Activated naive CD8-positive, alpha-beta T cell treated with anti-CD3 and anti-CD28 coated beads, Interleukin-2, amount 10 ng/mL, durations not matched to agents 7 days and 5 days (primary cell): ENCODE results near the gene CRB2. TPM values are rescaled to one million over a fixed set of nuclear protein-coding genes. Genes with fewer than 3 reads are reported as not detected.
"Not testable (repeated sequence)": the region's sequence is repeated elsewhere in the genome, so short reads cannot be mapped to it uniquely, and the experiment has no call there.

Experiments used
- ATAC-seq: fragments of 150-1000 bp; cut with Tn5 transposase; one replicate; pipeline ENCODE4 v1.10.0; 2021; ENCODE audit warnings: low read depth, moderate library complexity
- POLR2A ChIA-PET: fragments of 350-600 bp; sonication (Branson Sonifier 250); formaldehyde crosslinking; loops from one replicate; lab custom pipeline; 2021; ENCODE audit warnings: antibody characterized with exemption; lab: Charles Lee
- DNase-seq: peaks from one replicate; pipeline ENCODE4 v3.0.0; 2021
- H3K27ac Mint-ChIP-seq: one replicate; pipeline ENCODE4 v1.8.0; 2022; ENCODE audit warnings: mild to moderate bottlenecking, mixed read lengths
- H3K27me3 Mint-ChIP-seq: one replicate; pipeline ENCODE4 v1.8.0; 2022; ENCODE audit warnings: mild to moderate bottlenecking, moderate library complexity, mixed read lengths
- H3K36me3 Mint-ChIP-seq: one replicate; pipeline ENCODE4 v1.8.0; 2021; ENCODE audit warnings: mild to moderate bottlenecking, mixed read lengths
- H3K4me1 Mint-ChIP-seq: one replicate; pipeline ENCODE4 v1.8.0; 2021; ENCODE audit warnings: mixed read lengths
- H3K4me3 Mint-ChIP-seq: one replicate; pipeline ENCODE4 v1.8.0; 2022; ENCODE audit warnings: mild to moderate bottlenecking, moderate library complexity, mixed read lengths
- H3K9me3 Mint-ChIP-seq: one replicate; pipeline ENCODE4 v1.8.0; 2021; ENCODE audit warnings: mixed read lengths
- total RNA-seq, 2 experiments: library from RNA; stranded (reverse); gene quantifications; one replicate each; pipeline ENCODE4 v1.2.3, GENCODE V29; 2021

The CRB2 gene
- total RNA-seq, 2 experiments from 2014 or later, result not detected

- no peak overlapping the region for H3K27ac Mint-ChIP-seq
- POLR2A ChIA-PET, result no interaction called here
- no peak for ATAC-seq
- H3K4me3 Mint-ChIP-seq, result no peak overlapping the region
- H3K9me3 Mint-ChIP-seq, result no peaks in the 10 kb centered on the region
- H3K4me1 Mint-ChIP-seq, result peaks cover 1% of the 10 kb centered on the region
- no peaks in the 10 kb centered on the region for H3K27me3 Mint-ChIP-seq
- H3K36me3 Mint-ChIP-seq, result no peaks in the 10 kb centered on the region
- no peak for DNase-seq
Observed at GRCh38 chr9:123391233-123391632, 35.2 kb downstream of the CRB2 start.

- Mint-ChIP-seq H3K27me3 (no peaks in the 10 kb centered on the region), H3K4me1 (peaks cover 1% of the 10 kb centered on the region), H3K4me3 (no peak overlapping the region), H3K9me3 (no peaks in the 10 kb centered on the region), H3K27ac (no peak overlapping the region), H3K36me3 (no peaks in the 10 kb centered on the region)
- DNase-seq (no peak), ATAC-seq (no peak)
- POLR2A ChIA-PET, result no interaction called here
Observed at GRCh38 chr9:123391946-123392345, 35.9 kb downstream of the CRB2 start.

- H3K4me3 Mint-ChIP-seq, result no peak overlapping the region
- POLR2A ChIA-PET, result no interaction called here
- H3K9me3 Mint-ChIP-seq, result no peaks in the 10 kb centered on the region
- H3K36me3 Mint-ChIP-seq, result no peaks in the 10 kb centered on the region
- H3K4me1 Mint-ChIP-seq, result peaks cover 1% of the 10 kb centered on the region
- DNase-seq (no peak), ATAC-seq (no peak)
- H3K27ac Mint-ChIP-seq, result no peak overlapping the region
- H3K27me3 Mint-ChIP-seq, result no peaks in the 10 kb centered on the region
Observed at GRCh38 chr9:123392802-123393201, 36.8 kb downstream of the CRB2 start.

GRCh38 chr9:123394291-123395235 lies 38.6 kb downstream of the CRB2 start:
- H3K27ac Mint-ChIP-seq, result no peak overlapping the region
- DNase-seq (no peak), ATAC-seq (no peak)
- H3K9me3 Mint-ChIP-seq, result no peaks in the 10 kb centered on the region
- POLR2A ChIA-PET, result no interaction called here
- H3K4me3 Mint-ChIP-seq, result no peak overlapping the region
- no peaks in the 10 kb centered on the region for H3K27me3 Mint-ChIP-seq
- H3K4me1 Mint-ChIP-seq, result peaks cover 1% of the 10 kb centered on the region
- no peaks in the 10 kb centered on the region for H3K36me3 Mint-ChIP-seq

GRCh38 chr9:123395276-123395688 lies 39.3 kb downstream of the CRB2 start:
- ATAC-seq (no peak), DNase-seq (no peak)
- H3K9me3 Mint-ChIP-seq, result no peaks in the 10 kb centered on the region
- no peaks in the 10 kb centered on the region for H3K27me3 Mint-ChIP-seq
- POLR2A ChIA-PET, result interaction anchor here (0.6 kb wide), 1 partner anchor 127 kb away, joined by 3 read pairs; no protein-coding TSS in a partner anchor
- H3K27ac Mint-ChIP-seq, result no peak overlapping the region
- H3K36me3 Mint-ChIP-seq, result no peaks in the 10 kb centered on the region
- H3K4me1 Mint-ChIP-seq, result peaks cover 1% of the 10 kb centered on the region
- H3K4me3 Mint-ChIP-seq, result no peak overlapping the region

- no peak overlapping the region for H3K4me3 Mint-ChIP-seq
- ATAC-seq (no peak), DNase-seq (no peak)
- no peak overlapping the region for H3K27ac Mint-ChIP-seq
- H3K9me3 Mint-ChIP-seq, result no peaks in the 10 kb centered on the region
- no peaks in the 10 kb centered on the region for H3K36me3 Mint-ChIP-seq
- peaks cover 1% of the 10 kb centered on the region for H3K4me1 Mint-ChIP-seq
- POLR2A ChIA-PET, result interaction anchor here (0.6 kb wide), 1 partner anchor 128 kb away, joined by 3 read pairs; no protein-coding TSS in a partner anchor
- no peaks in the 10 kb centered on the region for H3K27me3 Mint-ChIP-seq
Observed at GRCh38 chr9:123395689-123396511, 39.9 kb downstream of the CRB2 start.

GRCh38 chr9:123397975-123398374 lies 42.0 kb downstream of the CRB2 start:
- no peaks in the 10 kb centered on the region for H3K9me3 Mint-ChIP-seq
- DNase-seq, result no peak
- no peak for ATAC-seq
- H3K36me3 Mint-ChIP-seq, result no peaks in the 10 kb centered on the region
- no peak overlapping the region for H3K27ac Mint-ChIP-seq
- H3K4me1 Mint-ChIP-seq, result peaks cover 1% of the 10 kb centered on the region
- no peaks in the 10 kb centered on the region for H3K27me3 Mint-ChIP-seq
- POLR2A ChIA-PET, result no interaction called here
- H3K4me3 Mint-ChIP-seq, result no peak overlapping the region

- H3K9me3 Mint-ChIP-seq, H3K36me3 Mint-ChIP-seq, ATAC-seq, H3K27ac Mint-ChIP-seq, DNase-seq, POLR2A ChIA-PET, H3K4me1 Mint-ChIP-seq, H3K4me3 Mint-ChIP-seq, H3K27me3 Mint-ChIP-seq: not testable (repeated sequence)
Observed at GRCh38 chr9:123398938-123399337, 42.9 kb downstream of the CRB2 start.

- POLR2A ChIA-PET, result no interaction called here
- no peak overlapping the region for H3K4me3 Mint-ChIP-seq
- DNase-seq (no peak), ATAC-seq (no peak)
- no peaks in the 10 kb centered on the region for H3K36me3 Mint-ChIP-seq
- H3K27ac Mint-ChIP-seq, result no peak overlapping the region
- no peaks in the 10 kb centered on the region for H3K27me3 Mint-ChIP-seq
- H3K9me3 Mint-ChIP-seq, result no peaks in the 10 kb centered on the region
- H3K4me1 Mint-ChIP-seq, result no peaks in the 10 kb centered on the region
Observed at GRCh38 chr9:123399803-123400378, 43.9 kb downstream of the CRB2 start.

- Mint-ChIP-seq H3K9me3 (no peaks in the 10 kb centered on the region), H3K4me1 (no peaks in the 10 kb centered on the region), H3K27ac (no peak overlapping the region), H3K36me3 (no peaks in the 10 kb centered on the region), H3K27me3 (no peaks in the 10 kb centered on the region), H3K4me3 (no peak overlapping the region)
- DNase-seq (no peak), ATAC-seq (no peak)
- POLR2A ChIA-PET, result no interaction called here
Observed at GRCh38 chr9:123400926-123401503, 45.0 kb downstream of the CRB2 start.

GRCh38 chr9:123401879-123402513 lies 46.0 kb downstream of the CRB2 start:
- no peak overlapping the region for H3K27ac Mint-ChIP-seq
- POLR2A ChIA-PET, result no interaction called here
- no peaks in the 10 kb centered on the region for H3K27me3 Mint-ChIP-seq
- H3K4me3 Mint-ChIP-seq, result no peak overlapping the region
- peaks cover 2% of the 10 kb centered on the region for H3K4me1 Mint-ChIP-seq
- no peaks in the 10 kb centered on the region for H3K9me3 Mint-ChIP-seq
- no peaks in the 10 kb centered on the region for H3K36me3 Mint-ChIP-seq
- peak; percentile 52 for ATAC-seq
- no peak for DNase-seq

- ATAC-seq, result no peak
- H3K27ac Mint-ChIP-seq, result no peak overlapping the region
- POLR2A ChIA-PET, result no interaction called here
Observed at GRCh38 chr9:123402981-123403509, 47.0 kb downstream of the CRB2 start.

More at GRCh38 chr9:123402981-123403509, 47.0 kb downstream of the CRB2 start:
- peaks cover 2% of the 10 kb centered on the region for H3K4me1 Mint-ChIP-seq
- H3K36me3 Mint-ChIP-seq, result no peaks in the 10 kb centered on the region
- H3K4me3 Mint-ChIP-seq, result no peak overlapping the region
- no peak for DNase-seq
- no peaks in the 10 kb centered on the region for H3K9me3 Mint-ChIP-seq
- H3K27me3 Mint-ChIP-seq, result no peaks in the 10 kb centered on the region
